Endothelial cell of umbilical vein (primary cell): ENCODE measurements around the gene GLP2R. TPM values are rescaled to one million over a fixed set of nuclear protein-coding genes. Genes with fewer than 3 reads are reported as not detected.

Source experiments
- BruUV-seq: library from RNA; stranded (reverse); fragments of 400-500 nt; replicated peaks from 2 replicates; lab custom pipeline; 2021; lab: Mats Ljungman, UMichigan
- CTCF ChIA-PET: fragments of 300-600, 350-600 bp; sonication (Branson Sonifier 250); formaldehyde crosslinking; loops from one replicate; lab custom pipeline; 2021; ENCODE audit warnings: antibody characterized with exemption, inconsistent platforms; lab: Charles Lee
- POLR2A ChIA-PET: fragments of 300-600, 350-600 bp; sonication (Branson Sonifier 250); formaldehyde crosslinking; loops from one replicate; lab custom pipeline; 2021; ENCODE audit warnings: antibody characterized with exemption, inconsistent platforms; lab: Charles Lee
- DNase-seq: peaks from one replicate; pipeline ENCODE4 v3.0.0-alpha.2; 2011; ENCODE audit warnings: low read depth, low spot score
- FAIRE-seq: peaks from 2 replicates; lab custom pipeline; 2011; peaks lifted over from hg19 to GRCh38; lab: Jason Lieb, UNC
- H2AFZ ChIP-seq: 2 replicates; pipeline ENCODE4 v1.6.0; 2012; ENCODE audit warnings: low read depth, low read length, control low read depth, inconsistent platforms
- H3K27ac ChIP-seq: 2 replicates; pipeline ENCODE4 v1.5.1; 2011; ENCODE audit warnings: low read depth, mild to moderate bottlenecking, control low read depth, low read length, moderate library complexity; ENCODE audit not compliant: insufficient read depth
- H3K27me3 ChIP-seq, 2 experiments: 2 replicates each; pipeline versions ENCODE4 v1.6.0 to v1.6.1; 2011; ENCODE audit warnings: low read length in 2 of 2, mixed read lengths in 1 of 2; ENCODE audit not compliant: control insufficient read depth in 2 of 2, insufficient read depth in 2 of 2
- H3K36me3 ChIP-seq, 2 experiments: 2 replicates in 1 of 2; 3 replicates in 1 of 2; pipeline ENCODE4 v1.5.1; 2011; ENCODE audit warnings: low read length in 2 of 2, mild to moderate bottlenecking in 1 of 2, moderate library complexity in 1 of 2; ENCODE audit not compliant: control insufficient read depth in 2 of 2, insufficient read depth in 2 of 2; ENCODE audit errors: extremely low read depth in 1 of 2
- H3K4me1 ChIP-seq: 3 replicates; pipeline ENCODE4 v1.5.1; 2011; ENCODE audit warnings: mild to moderate bottlenecking, low read length; ENCODE audit not compliant: control insufficient read depth, insufficient read depth; ENCODE audit errors: extremely low read depth
- H3K4me2 ChIP-seq: 2 replicates; pipeline ENCODE4 v1.6.1; 2011; ENCODE audit warnings: low read length, control low read depth, mixed read lengths; ENCODE audit not compliant: insufficient read depth
- H3K4me3 ChIP-seq, 3 experiments: fragments of 200-600 bp in 1 of 3; sonication (generic), shearing (Covaris generic) in 1 of 3; replicated peaks in 1 of 3; 2 replicates each; pipeline ENCODE4 v1.5.1; 2011 to 2016; ENCODE audit warnings: control low read depth in 3 of 3, low read length in 3 of 3, mild to moderate bottlenecking in 2 of 3, inconsistent platforms in 1 of 3, low read depth in 1 of 3, moderate library complexity in 1 of 3; ENCODE audit not compliant: insufficient read depth in 1 of 3
- H3K79me2 ChIP-seq: 2 replicates; pipeline ENCODE4 v1.6.0; 2012; ENCODE audit warnings: low read length, inconsistent platforms; ENCODE audit not compliant: control insufficient read depth, insufficient read depth
- H3K9ac ChIP-seq: replicated peaks from 2 replicates; pipeline ENCODE3; 2011; ENCODE audit warnings: low read length, control low read depth; ENCODE audit not compliant: insufficient read depth; ENCODE audit errors: extremely low read depth
- H3K9me1 ChIP-seq: replicated peaks from 3 replicates; pipeline ENCODE4 v1.6.0; 2011; ENCODE audit warnings: mild to moderate bottlenecking, low read length; ENCODE audit not compliant: control insufficient read depth, insufficient read depth; ENCODE audit errors: extremely low read depth
- H3K9me3 ChIP-seq: replicated peaks from 2 replicates; pipeline ENCODE4 v1.5.1; 2012; ENCODE audit warnings: low read length, inconsistent platforms; ENCODE audit not compliant: control insufficient read depth, insufficient read depth
- H4K20me1 ChIP-seq: replicated peaks from 2 replicates; pipeline ENCODE3; 2011; ENCODE audit warnings: mild to moderate bottlenecking, low read length; ENCODE audit not compliant: control insufficient read depth, insufficient read depth; ENCODE audit errors: extremely low read depth
- CTCF ChIP-seq, 2 donors: IDR thresholded peaks; 1 replicate in 1 of 2; 2 replicates in 1 of 2; pipeline ENCODE4 v1.5.1; 2011; ENCODE audit warnings: low read length in 2 of 2, mild to moderate bottlenecking in 2 of 2, moderate library complexity in 2 of 2, control low read depth in 1 of 2, inconsistent platforms in 1 of 2, low read depth in 1 of 2; ENCODE audit not compliant: insufficient read depth in 1 of 2; ENCODE audit errors: extremely low read depth in 1 of 2
- EZH2 ChIP-seq: IDR thresholded peaks from 2 replicates; pipeline ENCODE4 v1.6.1; 2012; ENCODE audit warnings: borderline replicate concordance, low read depth, mild to moderate bottlenecking, moderate library complexity, low read length, inconsistent platforms; ENCODE audit not compliant: severe bottlenecking
- FOS ChIP-seq: IDR thresholded peaks from 2 replicates; pipeline ENCODE4 v1.6.1; 2011; ENCODE audit warnings: mild to moderate bottlenecking, low read length, moderate library complexity, borderline replicate concordance; ENCODE audit not compliant: insufficient read depth
- GATA2 ChIP-seq: IDR thresholded peaks from 2 replicates; pipeline ENCODE4 v1.7.0; 2011; ENCODE audit warnings: low read depth, mild to moderate bottlenecking, moderate library complexity, mixed read lengths, low read length; ENCODE audit not compliant: insufficient read length, insufficient read depth
- JUN ChIP-seq: IDR thresholded peaks from 2 replicates; pipeline ENCODE4 v1.6.1; 2011; ENCODE audit warnings: borderline replicate concordance, low read depth; ENCODE audit not compliant: insufficient read length, insufficient read depth
- MAX ChIP-seq: IDR thresholded peaks from 2 replicates; pipeline ENCODE4 v1.6.1; 2011; ENCODE audit not compliant: insufficient read depth, insufficient read length
- MYC ChIP-seq: IDR thresholded peaks from one replicate; pipeline ENCODE4 v1.6.1; 2011; ENCODE audit warnings: mild to moderate bottlenecking, low read depth, low read length
- POLR2A ChIP-seq: IDR thresholded peaks from 2 replicates; pipeline ENCODE4 v1.6.1; 2012; ENCODE audit warnings: low read depth, mild to moderate bottlenecking, control low read depth, low read length
- POLR2AphosphoS5 ChIP-seq: IDR thresholded peaks from 2 replicates; pipeline ENCODE4 v1.6.1; 2012; ENCODE audit warnings: low read depth, mild to moderate bottlenecking, control low read depth, low read length, moderate library complexity; ENCODE audit not compliant: insufficient read depth
- dilution Hi-C: fragments of 300-500 bp; cut with MboI; formaldehyde crosslinking; loops from one replicate; pipeline ENCODE4 v1.15.0; 2019; ENCODE audit warnings: low sequenced_read_pairs; ENCODE audit not compliant: extremely low pct_ligation_motif_present
- intact Hi-C: fragments of 100-400 bp; cut with micrococcal nuclease; formaldehyde crosslinking; loops from one replicate; pipeline ENCODE4 v1.10.0; 2022
- polyA plus RNA-seq, 4 experiments: library from polyadenylated mRNA; depleted of rRNA in 3 of 4; stranded (reverse) in 3 of 4; unstranded in 1 of 4; fragments of >200 nt; gene quantifications; 2 replicates each; pipeline versions ENCODE4 v1.2.1 to v1.2.3, GENCODE V29; 2011 to 2012; ENCODE audit warnings: missing spikeins in 1 of 4
- total RNA-seq: library from RNA; stranded (reverse); gene quantifications from 2 replicates; pipeline ENCODE4 v1.2.3, GENCODE V29; 2021

GLP2R gene
- total and polyA plus RNA-seq, 2 donors (not counting 3 experiments of a cell fraction or from before 2014, with no cell fraction given) = not detected

GRCh38 chr17:9780552-9780951 lies 45.2 kb upstream of the GLP2R start:
- no peaks in the 10 kb centered on the region for H3K36me3 ChIP-seq
- POLR2A ChIA-PET = no interaction called here
- H3K27ac ChIP-seq = no peak overlapping the region
- FAIRE-seq (no peak), DNase-seq (no peak)
- TF ChIP-seq POLR2AphosphoS5 (no peak), GATA2 (no peak), MYC (no peak), FOS (no peak), MAX (no peak), JUN (no peak), POLR2A (no peak), CTCF (IDR thresholded peaks at IDR 0.05; ENCODE audit: extremely low read depth in 1 of 2, insufficient read depth in 1 of 2, low read depth in 1 of 2, low read length in 2 of 2) (no peak), EZH2 (no peak)
- dilution Hi-C loops = no loop called here
- H2AFZ ChIP-seq = no peak overlapping the region
- H3K79me2 ChIP-seq = no peaks in the 10 kb centered on the region
- H3K9me3 ChIP-seq = peaks cover 2% of the 10 kb centered on the region
- H3K4me3 ChIP-seq = no peak overlapping the region
- H3K9me1 ChIP-seq = no peaks in the 10 kb centered on the region
- H3K4me2 ChIP-seq = no peak overlapping the region
- CTCF ChIA-PET = interaction anchor here (1.4 kb wide), 1 partner anchor 12 kb away, joined by 7 read pairs; no protein-coding TSS in a partner anchor
- no peaks in the 10 kb centered on the region for H4K20me1 ChIP-seq
- no peaks in the 10 kb centered on the region for H3K4me1 ChIP-seq
- no TSS peak for BruUV-seq
- H3K9ac ChIP-seq = no peak overlapping the region
- no peaks in the 10 kb centered on the region for H3K27me3 ChIP-seq
- intact Hi-C loops = no loop called here
